Measurements from ENCODE around the gene NANOS2.

- no peak for TF ChIP-seq CTCF (conservative IDR thresholded peaks at IDR 0.05)
- no peak for TF ChIP-seq EZH2 (IDR thresholded peaks at IDR 0.05; ENCODE audit: low read depth)
These were observed 25.4 kb upstream of the NANOS2 start for GRCh38 chr19:45939792-45940514.

Measured in PC-9 (cell line).